H9 (cell line): Measurements from ENCODE around the gene CABCOCO1. TPM values are rescaled to one million over a fixed set of nuclear protein-coding genes. Genes with fewer than 3 reads are reported as not detected.

Source experiments
- DNase-seq: peaks from one replicate; pipeline ENCODE4 v3.0.0-alpha.2; 2017
- H2AFZ ChIP-seq: one replicate; pipeline ENCODE4 v1.6.1; 2013; ENCODE audit warnings: mild to moderate bottlenecking, low read length, control low read depth, moderate library complexity
- H2AK5ac ChIP-seq: 2 replicates; pipeline ENCODE4 v1.6.1; 2013; ENCODE audit warnings: low read length, control low read depth, mixed read lengths; ENCODE audit not compliant: insufficient read length
- H2BK120ac ChIP-seq: one replicate; pipeline ENCODE4 v1.6.1; 2013; ENCODE audit warnings: low read depth, mild to moderate bottlenecking, low read length, control low read depth, inconsistent platforms; ENCODE audit not compliant: poor library complexity, severe bottlenecking
- H2BK12ac ChIP-seq: 2 replicates; pipeline ENCODE4 v1.6.1; 2013; ENCODE audit warnings: low read length, control low read depth, mixed read lengths, low read depth; ENCODE audit not compliant: insufficient read length
- H2BK15ac ChIP-seq: 2 replicates; pipeline ENCODE4 v1.6.1; 2013; ENCODE audit warnings: low read depth, low read length, control low read depth
- H2BK20ac ChIP-seq: one replicate; pipeline ENCODE4 v1.6.1; 2013; ENCODE audit warnings: low read depth, mild to moderate bottlenecking, low read length, control low read depth, inconsistent platforms; ENCODE audit not compliant: poor library complexity, severe bottlenecking
- H2BK5ac ChIP-seq: 2 replicates; pipeline ENCODE4 v1.6.1; 2013; ENCODE audit warnings: low read length, control low read depth, mixed read lengths; ENCODE audit not compliant: insufficient read length
- H3K14ac ChIP-seq: 2 replicates; pipeline ENCODE4 v1.6.1; 2013; ENCODE audit warnings: low read length, control low read depth; ENCODE audit not compliant: insufficient read depth
- H3K18ac ChIP-seq: 2 replicates; pipeline ENCODE4 v1.6.1; 2013; ENCODE audit warnings: low read depth, mild to moderate bottlenecking, mixed read lengths, low read length, control low read depth; ENCODE audit not compliant: insufficient read length
- H3K23ac ChIP-seq: 2 replicates; pipeline ENCODE4 v1.6.1; 2013; ENCODE audit warnings: low read length, control low read depth, mixed read lengths, low read depth; ENCODE audit not compliant: insufficient read length
- H3K23me2 ChIP-seq: 2 replicates; pipeline ENCODE4 v1.6.1; 2013; ENCODE audit warnings: low read depth, mild to moderate bottlenecking, mixed read lengths, low read length, control low read depth; ENCODE audit not compliant: insufficient read length, poor library complexity, severe bottlenecking
- H3K27ac ChIP-seq: 2 replicates; pipeline ENCODE4 v1.5.1; 2013; ENCODE audit warnings: low read length, control low read depth, mixed read lengths, low read depth; ENCODE audit not compliant: insufficient read length
- H3K27me3 ChIP-seq: 2 replicates; pipeline ENCODE4 v1.6.1; 2013; ENCODE audit warnings: low read length, control low read depth, inconsistent platforms; ENCODE audit not compliant: insufficient read depth
- H3K4ac ChIP-seq: 2 replicates; pipeline ENCODE4 v1.6.1; 2013; ENCODE audit warnings: low read depth, mild to moderate bottlenecking, control low read depth, inconsistent platforms, low read length, moderate library complexity
- H3K4me1 ChIP-seq: 2 replicates; pipeline ENCODE4 v1.6.1; 2013; ENCODE audit warnings: low read length, control low read depth, inconsistent platforms; ENCODE audit not compliant: insufficient read depth
- H3K4me2 ChIP-seq: 2 replicates; pipeline ENCODE4 v1.6.1; 2013; ENCODE audit warnings: low read length, control low read depth, mixed read lengths; ENCODE audit not compliant: insufficient read length, insufficient read depth
- H3K56ac ChIP-seq: 2 replicates; pipeline ENCODE4 v1.6.1; 2013; ENCODE audit warnings: low read depth, mild to moderate bottlenecking, mixed read lengths, low read length, control low read depth; ENCODE audit not compliant: insufficient read length
- H3K79me1 ChIP-seq: 2 replicates; pipeline ENCODE4 v1.6.1; 2013; ENCODE audit warnings: low read depth, mild to moderate bottlenecking, moderate library complexity, low read length, control low read depth, inconsistent platforms; ENCODE audit not compliant: insufficient read depth, poor library complexity, severe bottlenecking
- H3K79me2 ChIP-seq: 2 replicates; pipeline ENCODE4 v1.6.1; 2013; ENCODE audit warnings: low read length, control low read depth, inconsistent platforms; ENCODE audit not compliant: insufficient read depth
- H3K9ac ChIP-seq: 2 replicates; pipeline ENCODE4 v1.6.1; 2013; ENCODE audit warnings: low read length, control low read depth, mixed read lengths; ENCODE audit not compliant: insufficient read length; ENCODE audit errors: extremely low read depth
- H3K9me3 ChIP-seq: one replicate; pipeline ENCODE4 v1.6.1; 2013; ENCODE audit warnings: low read depth, low read length, inconsistent platforms; ENCODE audit not compliant: control insufficient read depth
- H3T11ph ChIP-seq: one replicate; pipeline ENCODE4 v1.6.1; 2013; ENCODE audit warnings: mild to moderate bottlenecking, low read length, control low read depth, inconsistent platforms
- H4K20me1 ChIP-seq: one replicate; pipeline ENCODE4 v1.6.1; 2013; ENCODE audit not compliant: control insufficient read depth, insufficient read length, insufficient read depth
- H4K5ac ChIP-seq: 2 replicates; pipeline ENCODE4 v1.6.1; 2013; ENCODE audit warnings: low read depth, mild to moderate bottlenecking, mixed read lengths, low read length, control low read depth; ENCODE audit not compliant: insufficient read length
- H4K8ac ChIP-seq: replicated peaks from 2 replicates; pipeline ENCODE4 v1.6.1; 2013; ENCODE audit warnings: low read length, control low read depth, mixed read lengths, low read depth; ENCODE audit not compliant: insufficient read length
- H4K91ac ChIP-seq: 2 replicates; pipeline ENCODE4 v1.6.1; 2013; ENCODE audit warnings: low read depth, mild to moderate bottlenecking, moderate library complexity, mixed read lengths, low read length, control low read depth; ENCODE audit not compliant: insufficient read length
- H3K27ac Mint-ChIP-seq, 3 experiments: 2 replicates in 2 of 3; 3 replicates in 1 of 3; pipeline ENCODE4 v1.8.0; 2020 to 2021; ENCODE audit warnings: mixed read lengths in 3 of 3, mild to moderate bottlenecking in 1 of 3, moderate library complexity in 1 of 3
- H3K27me3 Mint-ChIP-seq: 2 replicates; pipeline ENCODE4 v1.8.0; 2021; ENCODE audit warnings: low read depth, mild to moderate bottlenecking, moderate library complexity, mixed read lengths
- H3K36me3 Mint-ChIP-seq, 3 experiments: 2 replicates in 2 of 3; 3 replicates in 1 of 3; pipeline ENCODE4 v1.8.0; 2020 to 2021; ENCODE audit warnings: low read depth in 3 of 3, mixed read lengths in 3 of 3; ENCODE audit not compliant: insufficient read depth in 1 of 3
- H3K4me1 Mint-ChIP-seq, 2 experiments: 2 replicates each; pipeline ENCODE4 v1.8.0; 2020; ENCODE audit warnings: mixed read lengths in 2 of 2
- H3K4me3 Mint-ChIP-seq, 2 experiments: 2 replicates in 1 of 2; 3 replicates in 1 of 2; pipeline ENCODE4 v1.8.0; 2020 to 2021; ENCODE audit warnings: mild to moderate bottlenecking in 2 of 2, mixed read lengths in 2 of 2, moderate library complexity in 1 of 2
- H3K9me3 Mint-ChIP-seq, 2 experiments: 2 replicates in 1 of 2; 3 replicates in 1 of 2; pipeline ENCODE4 v1.8.0; 2020; ENCODE audit warnings: mild to moderate bottlenecking in 2 of 2, mixed read lengths in 2 of 2, moderate library complexity in 1 of 2
- CTCF ChIP-seq: fragments of 200-600 bp; sonication (generic); conservative IDR thresholded peaks from 3 replicates; pipeline ENCODE4 v1.8.0; 2021; ENCODE audit warnings: antibody characterized with exemption, mild to moderate bottlenecking
- WGBS: extraction: QIAGEN DNeasy Blood & Tissue Kit; methylation state at CpG from one replicate; pipeline ENCODE4 v1.1.7; 2013; ENCODE audit warnings: missing lambda C conversion rate, low lambda C conversion rate, mixed read lengths; ENCODE audit not compliant: insufficient read length; ENCODE audit errors: extremely low coverage; 5-methylcytosine and 5-hydroxymethylcytosine counted together
- total RNA-seq: library from RNA; stranded (reverse); gene quantifications from 2 replicates; pipeline ENCODE4 v1.2.1, GENCODE V29; 2021

The CABCOCO1 gene
- total RNA-seq, 1 experiment from 2014 or later, result not detected

- Histone ChIP-seq H3K4ac (no peak overlapping the region), H3K56ac (no peak overlapping the region), H3K79me2 (no peaks in the 10 kb centered on the region), H3K4me2 (no peak overlapping the region), H3K14ac (no peak overlapping the region), H4K8ac (no peak overlapping the region), H3K9me3 (no peaks in the 10 kb centered on the region), H2AFZ (no peak overlapping the region), H2BK120ac (no peak overlapping the region), H4K91ac (no peak overlapping the region), H2BK15ac (no peak overlapping the region), H3K27ac (no peak overlapping the region), H3K18ac (no peak overlapping the region), H3T11ph (no peak overlapping the region), H3K23me2 (no peaks in the 10 kb centered on the region), H3K9ac (no peak overlapping the region), H3K4me1 (no peaks in the 10 kb centered on the region), H4K5ac (no peak overlapping the region), H4K20me1 (no peaks in the 10 kb centered on the region), H2BK20ac (no peak overlapping the region), H3K23ac (no peak overlapping the region), H2AK5ac (no peak overlapping the region), H3K79me1 (no peaks in the 10 kb centered on the region), H2BK5ac (no peak overlapping the region), H2BK12ac (no peak overlapping the region), H3K27me3 (no peaks in the 10 kb centered on the region)
- Mint-ChIP-seq H3K36me3 (no peaks in the 10 kb centered on the region), H3K9me3 (no peaks in the 10 kb centered on the region; a peak in 1 of 5 replicates), H3K4me3 (no peak overlapping the region), H3K27ac (no peak overlapping the region; a peak in 1 of 7 replicates), H3K4me1 (peaks cover 11 to 13% of the 10 kb centered on the region in 2 experiments), H3K27me3 (no peaks in the 10 kb centered on the region)
- no peak for DNase-seq
- no CpG with 5 or more reads among the region's 4 CpGs for WGBS
- no peak for TF ChIP-seq CTCF
Measured at GRCh38 chr10:61628875-61629513, 33.7 kb upstream of the CABCOCO1 start.
